Fibroblast of skin of right biceps (primary cell): Measurements from ENCODE around the gene MFSD8.
"Not testable (repeated sequence)": the region's sequence is repeated elsewhere in the genome, so short reads cannot be mapped to it uniquely, and the experiment has no call there.

Experiments used
- DNase-seq: peaks from one replicate; pipeline ENCODE4 v3.0.0-alpha.2; 2013

The MFSD8 gene

GRCh38 chr4:127930175-127930574 lies 34.8 kb downstream of the MFSD8 start:
- DNase-seq: no peak

- not testable (repeated sequence) for DNase-seq
These were observed 39.3 kb downstream of the MFSD8 start for GRCh38 chr4:127925720-127926119.

GRCh38 chr4:127922226-127922625 lies 42.7 kb downstream of the MFSD8 start:
- no peak for DNase-seq

GRCh38 chr4:127920521-127920920 lies 44.5 kb downstream of the MFSD8 start:
- no peak for DNase-seq

GRCh38 chr4:127917151-127917550 lies 47.8 kb downstream of the MFSD8 start:
- no peak for DNase-seq

GRCh38 chr4:127916512-127916911 lies 48.5 kb downstream of the MFSD8 start:
- DNase-seq: no peak

GRCh38 chr4:127905029-127905428 lies 59.9 kb downstream of the MFSD8 start:
- no peak for DNase-seq

- DNase-seq: not testable (repeated sequence)
These were observed 65.3 kb downstream of the MFSD8 start for GRCh38 chr4:127899682-127900081.

- DNase-seq: no peak
These were observed 68.4 kb downstream of the MFSD8 start for GRCh38 chr4:127896528-127896927.

- DNase-seq: no peak
These were observed 68.9 kb downstream of the MFSD8 start for GRCh38 chr4:127896069-127896468.

GRCh38 chr4:127889903-127890302 lies 75.1 kb downstream of the MFSD8 start:
- DNase-seq: peak; percentile 40

GRCh38 chr4:127888559-127888958 lies 76.4 kb downstream of the MFSD8 start:
- no peak for DNase-seq

GRCh38 chr4:127881563-127881864 lies 83.5 kb downstream of the MFSD8 start:
- DNase-seq: no peak

GRCh38 chr4:127880763-127881562 lies 84.0 kb downstream of the MFSD8 start, which contains the start of gene PLK4:
PLK4 (plus strand) TSS chr4:127880893; CDS start chr4:127881135, 242 bp downstream.
- peak; percentile 96 for DNase-seq

- no peak for DNase-seq
These were observed 89.2 kb downstream of the MFSD8 start for GRCh38 chr4:127875791-127876190.

- peak; percentile 67 for DNase-seq
These were observed 94.3 kb downstream of the MFSD8 start for GRCh38 chr4:127870688-127871087.

GRCh38 chr4:127870281-127870680 lies 94.7 kb downstream of the MFSD8 start:
- DNase-seq: no peak

- peak; percentile 19 for DNase-seq
These were observed 96.8 kb downstream of the MFSD8 start for GRCh38 chr4:127868196-127868595.
